ENCODE measurements around the gene IQGAP2.

The IQGAP2 gene

DNA sequence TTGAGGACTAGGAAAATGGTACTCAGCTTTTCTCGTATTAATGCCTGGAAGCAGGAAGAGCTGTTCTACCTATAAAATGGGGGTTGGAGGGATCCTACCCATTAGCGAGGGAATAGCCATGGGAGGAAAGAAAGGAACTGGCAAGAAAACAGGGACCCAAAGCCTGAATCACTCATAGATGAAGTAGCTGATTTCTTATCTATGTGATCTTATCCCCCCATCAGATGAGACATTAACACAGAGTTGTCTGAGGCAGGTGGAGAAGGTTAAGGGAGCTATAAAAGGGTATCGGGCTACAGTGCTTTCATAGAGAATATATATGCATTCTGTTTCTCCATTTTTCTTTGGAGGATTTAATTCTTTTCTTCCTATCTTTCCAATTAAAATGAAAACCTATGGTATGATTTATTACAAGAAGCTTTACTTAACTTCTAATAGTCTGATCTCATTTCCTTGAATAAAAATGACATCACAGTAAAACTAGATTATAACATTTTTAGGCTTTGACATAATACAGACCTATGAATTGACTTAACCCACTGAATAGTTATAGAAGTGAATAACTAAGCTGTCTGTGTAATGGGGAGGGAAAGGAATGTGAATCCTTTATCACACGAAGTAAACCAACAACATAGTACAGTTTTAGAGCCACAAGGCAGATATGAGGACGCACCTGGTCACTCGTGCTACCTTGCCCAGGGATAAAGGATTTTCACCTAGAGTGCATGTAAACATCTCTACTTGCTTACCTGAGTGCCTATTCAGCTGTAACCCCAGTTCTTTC is 39.0 kb downstream of the IQGAP2 start:
- Histone ChIP-seq H3K4me1 (ENCODE audit: insufficient read depth, low read length) (no peaks in the 10 kb centered on the region), H3K27me3 (ENCODE audit: insufficient read depth, low read length) (no peaks in the 10 kb centered on the region), H3K27ac (ENCODE audit: low read length) (no peak overlapping the region), H3K9ac (ENCODE audit: low read depth, low read length) (no peak overlapping the region), H3K9me3 (ENCODE audit: insufficient read depth, low read depth, low read length) (0 out of 2 replicates have a peak, but pooled peaks cover 3% of the 10 kb centered on the region), H3K36me3 (ENCODE audit: insufficient read depth, low read depth, low read length) (no peaks in the 10 kb centered on the region), H3K4me3 (ENCODE audit: low read length) (no peak overlapping the region)

DNA sequence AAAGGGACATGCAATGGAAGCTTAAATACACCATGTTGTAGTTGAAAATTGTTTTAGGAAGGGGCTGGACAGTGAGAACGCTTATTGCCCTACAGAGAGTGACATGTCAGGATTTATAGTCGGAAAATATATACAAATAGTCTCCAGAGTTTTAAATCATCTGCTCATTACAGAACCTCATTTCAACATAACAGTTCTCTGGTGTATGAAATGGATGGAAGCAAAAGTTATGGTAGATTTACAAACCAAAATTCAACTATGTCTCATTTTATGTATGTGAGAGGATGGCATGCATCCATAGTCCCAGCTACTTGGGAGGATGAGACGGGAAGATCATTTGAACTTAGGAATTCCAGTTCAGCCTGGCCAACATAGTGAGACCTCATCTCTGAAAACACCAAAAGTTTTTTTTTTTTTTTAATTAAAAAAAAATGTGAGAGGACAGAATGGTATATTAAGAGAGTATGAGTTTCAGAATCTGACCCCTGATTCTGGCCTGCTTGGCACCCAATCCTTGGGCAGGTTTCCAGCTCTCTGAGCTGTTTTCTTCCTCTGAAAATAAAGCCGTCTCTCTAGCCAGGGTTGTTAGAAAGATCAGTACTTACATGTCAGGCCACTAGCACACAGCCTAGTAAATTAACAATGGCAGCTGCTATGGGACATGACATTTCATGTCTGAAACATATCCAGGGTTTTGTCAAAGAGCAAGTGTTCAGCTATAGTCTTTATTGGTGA is 40.1 kb downstream of the IQGAP2 start:
- Histone ChIP-seq H3K27ac (ENCODE audit: low read length) (no peak overlapping the region), H3K9me3 (ENCODE audit: insufficient read depth, low read depth, low read length) (0 out of 2 replicates have a peak, but pooled peaks cover 3% of the 10 kb centered on the region)

DNA sequence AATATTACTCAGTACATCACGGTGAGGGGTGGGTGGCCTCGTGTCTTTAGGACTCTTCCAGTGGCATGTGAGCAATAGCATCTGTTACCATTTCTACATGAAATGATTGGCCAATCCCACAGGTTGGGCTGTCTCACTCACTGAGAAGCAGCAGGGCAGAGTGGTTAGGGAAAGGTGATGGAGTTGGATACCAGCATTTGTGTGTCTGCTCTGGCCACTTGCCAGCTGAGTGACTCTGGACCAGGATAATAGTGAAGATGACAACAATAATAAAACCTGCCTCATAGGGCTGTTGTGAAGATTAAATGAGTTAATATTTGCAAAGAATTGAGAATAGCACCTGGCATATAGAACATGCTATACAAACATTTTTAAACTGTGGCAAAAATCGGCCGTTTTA is 42.0 kb downstream of the IQGAP2 start:
- Histone ChIP-seq H3K27ac (ENCODE audit: low read length) (no peak overlapping the region), H3K27me3 (ENCODE audit: insufficient read depth, low read length) (no peaks in the 10 kb centered on the region), H3K4me1 (ENCODE audit: insufficient read depth, low read length) (no peaks in the 10 kb centered on the region), H3K9ac (ENCODE audit: low read depth, low read length) (no peak overlapping the region), H3K36me3 (ENCODE audit: insufficient read depth, low read depth, low read length) (no peaks in the 10 kb centered on the region), H3K4me3 (ENCODE audit: low read length) (no peak overlapping the region), H3K9me3 (ENCODE audit: insufficient read depth, low read depth, low read length) (no peaks in the 10 kb centered on the region)

More for the DNA sequence above, 40.1 kb downstream of the IQGAP2 start:
- Histone ChIP-seq H3K27me3 (ENCODE audit: insufficient read depth, low read length) (no peaks in the 10 kb centered on the region), H3K9ac (ENCODE audit: low read depth, low read length) (no peak overlapping the region), H3K36me3 (ENCODE audit: insufficient read depth, low read depth, low read length) (no peaks in the 10 kb centered on the region), H3K4me1 (ENCODE audit: insufficient read depth, low read length) (no peaks in the 10 kb centered on the region), H3K4me3 (ENCODE audit: low read length) (no peak overlapping the region)

DNA sequence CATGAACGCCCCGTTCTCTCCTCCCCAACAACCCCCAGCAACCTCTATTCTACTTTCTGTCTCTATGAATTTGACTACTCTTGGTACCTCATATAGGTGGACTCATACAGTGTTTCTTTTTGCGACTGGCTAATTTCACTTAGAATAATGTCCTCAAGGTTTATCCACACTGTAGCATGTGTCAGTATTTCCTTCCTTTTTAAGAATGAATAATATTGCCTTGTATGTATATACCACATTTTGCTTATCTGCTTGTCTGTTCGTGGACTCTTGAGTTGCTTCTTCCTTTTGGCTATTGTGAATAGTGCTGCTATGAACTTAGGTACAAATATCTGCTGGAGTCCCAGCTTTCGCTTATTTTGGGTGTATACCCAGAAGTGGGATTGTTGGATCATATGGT is 42.7 kb downstream of the IQGAP2 start:
- Histone ChIP-seq H3K27ac (ENCODE audit: low read length) (no peak overlapping the region), H3K4me3 (ENCODE audit: low read length) (no peak overlapping the region), H3K9ac (ENCODE audit: low read depth, low read length) (no peak overlapping the region), H3K9me3 (ENCODE audit: insufficient read depth, low read depth, low read length) (no peaks in the 10 kb centered on the region), H3K4me1 (ENCODE audit: insufficient read depth, low read length) (no peaks in the 10 kb centered on the region), H3K27me3 (ENCODE audit: insufficient read depth, low read length) (no peaks in the 10 kb centered on the region), H3K36me3 (ENCODE audit: insufficient read depth, low read depth, low read length) (no peaks in the 10 kb centered on the region)

- no peaks in the 10 kb centered on the region for H3K27me3 ChIP-seq (ENCODE audit: insufficient read depth, low read length)
- no peak overlapping the region for H3K27ac ChIP-seq (ENCODE audit: low read length)
- H3K9me3 ChIP-seq (ENCODE audit: insufficient read depth, low read depth, low read length), result no peaks in the 10 kb centered on the region
- no peaks in the 10 kb centered on the region for H3K36me3 ChIP-seq (ENCODE audit: insufficient read depth, low read depth, low read length)
- no peak overlapping the region for H3K9ac ChIP-seq (ENCODE audit: low read depth, low read length)
- H3K4me1 ChIP-seq (ENCODE audit: insufficient read depth, low read length), result no peaks in the 10 kb centered on the region
- H3K4me3 ChIP-seq (ENCODE audit: low read length), result no peak overlapping the region
Measured at GRCh38 chr5:76446776-76447175, 43.7 kb downstream of the IQGAP2 start.

DNA sequence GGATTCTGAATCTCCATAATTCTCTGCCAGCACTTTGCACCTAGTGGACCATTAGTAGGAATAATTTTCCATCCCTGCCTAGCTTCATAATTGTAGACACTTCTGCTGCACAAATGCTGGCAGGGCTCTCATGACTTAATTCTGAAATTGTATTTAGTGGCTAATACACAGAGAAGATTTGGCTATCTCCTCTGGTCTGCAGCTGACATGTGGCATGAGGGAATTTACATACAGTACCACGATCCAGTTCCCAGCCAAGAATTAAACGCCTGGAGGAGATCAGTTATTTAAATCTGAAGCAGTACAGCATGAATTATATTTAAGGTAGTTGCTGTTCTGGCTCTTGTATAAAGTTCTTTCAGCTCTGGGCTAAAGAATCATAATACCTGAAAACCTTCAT is 46.5 kb downstream of the IQGAP2 start:
- H3K9me3 ChIP-seq (ENCODE audit: insufficient read depth, low read depth, low read length), result no peaks in the 10 kb centered on the region
- H3K36me3 ChIP-seq (ENCODE audit: insufficient read depth, low read depth, low read length), result no peaks in the 10 kb centered on the region
- peaks cover 3% of the 10 kb centered on the region; the same call in 1 of the 2 replicates for H3K4me1 ChIP-seq (ENCODE audit: insufficient read depth, low read length)
- H3K27me3 ChIP-seq (ENCODE audit: insufficient read depth, low read length), result no peaks in the 10 kb centered on the region
- H3K27ac ChIP-seq (ENCODE audit: low read length), result no peak overlapping the region
- no peak overlapping the region for H3K4me3 ChIP-seq (ENCODE audit: low read length)
- no peak overlapping the region for H3K9ac ChIP-seq (ENCODE audit: low read depth, low read length)

DNA sequence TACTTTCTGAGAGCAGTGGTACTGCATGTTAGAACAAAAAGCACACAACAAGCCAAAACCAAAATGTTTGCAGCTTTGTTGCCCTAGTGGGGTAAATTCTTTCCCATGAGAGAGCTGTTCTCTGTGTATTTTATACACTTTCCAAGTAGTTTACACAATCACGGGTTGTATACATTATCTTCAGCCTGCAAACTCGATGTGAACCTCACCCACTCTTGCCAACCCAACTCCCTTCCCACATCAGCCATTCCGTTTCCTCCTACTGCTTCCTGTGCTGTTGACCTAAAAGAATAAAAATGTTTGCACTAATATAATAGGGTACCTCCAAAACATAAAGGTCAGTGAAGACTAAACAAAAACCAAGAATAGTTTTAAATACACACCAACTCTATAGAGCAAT is 47.0 kb downstream of the IQGAP2 start:
- Histone ChIP-seq H3K4me1 (ENCODE audit: insufficient read depth, low read length) (peaks cover 3% of the 10 kb centered on the region; the same call in 1 of the 2 replicates), H3K36me3 (ENCODE audit: insufficient read depth, low read depth, low read length) (no peaks in the 10 kb centered on the region), H3K27me3 (ENCODE audit: insufficient read depth, low read length) (no peaks in the 10 kb centered on the region), H3K4me3 (ENCODE audit: low read length) (no peak overlapping the region), H3K9me3 (ENCODE audit: insufficient read depth, low read depth, low read length) (no peaks in the 10 kb centered on the region), H3K9ac (ENCODE audit: low read depth, low read length) (no peak overlapping the region), H3K27ac (ENCODE audit: low read length) (no peak overlapping the region)

- H3K4me1 ChIP-seq (ENCODE audit: insufficient read depth, low read length), result peaks cover 3% of the 10 kb centered on the region; the same call in 1 of the 2 replicates
- no peaks in the 10 kb centered on the region for H3K36me3 ChIP-seq (ENCODE audit: insufficient read depth, low read depth, low read length)
- no peaks in the 10 kb centered on the region for H3K9me3 ChIP-seq (ENCODE audit: insufficient read depth, low read depth, low read length)
- no peak overlapping the region for H3K27ac ChIP-seq (ENCODE audit: low read length)
- H3K4me3 ChIP-seq (ENCODE audit: low read length), result no peak overlapping the region
- no peak overlapping the region for H3K9ac ChIP-seq (ENCODE audit: low read depth, low read length)
- no peaks in the 10 kb centered on the region for H3K27me3 ChIP-seq (ENCODE audit: insufficient read depth, low read length)
Measured at GRCh38 chr5:76451031-76451701, 48.1 kb downstream of the IQGAP2 start.

DNA sequence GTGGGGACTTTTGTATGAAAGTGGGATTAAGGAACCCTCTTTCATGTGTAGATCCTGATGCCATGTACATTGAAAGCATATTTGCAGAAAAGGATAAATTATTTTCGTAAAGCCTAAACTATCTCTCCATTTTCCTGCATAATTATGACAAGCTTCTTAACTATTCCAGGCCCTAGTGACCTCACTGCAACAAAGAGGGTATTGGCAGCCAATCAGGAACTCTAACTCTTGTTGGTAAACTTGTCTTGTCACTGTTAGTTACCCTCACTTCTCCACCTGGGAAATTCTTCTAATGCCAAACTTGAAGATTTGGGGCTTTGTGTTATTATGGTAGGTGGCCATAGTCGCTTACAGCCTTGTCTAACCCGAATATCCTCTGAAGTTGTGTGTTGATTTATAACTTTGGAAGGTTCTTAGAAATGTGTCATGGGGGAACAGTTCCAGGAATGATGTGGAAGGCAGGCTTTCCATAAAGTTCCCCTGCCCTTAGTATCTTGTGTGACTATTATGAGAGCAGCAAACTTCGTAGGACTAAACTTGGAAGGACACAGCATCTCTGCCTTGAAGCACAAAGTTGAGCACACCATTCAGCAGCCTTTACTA is 52.5 kb downstream of the IQGAP2 start:
- Histone ChIP-seq H3K36me3 (ENCODE audit: insufficient read depth, low read depth, low read length) (no peaks in the 10 kb centered on the region), H3K27ac (ENCODE audit: low read length) (no peak overlapping the region)

GRCh38 chr5:76456258-76456657 is 53.2 kb downstream of the IQGAP2 start:
- no peak overlapping the region for H3K9ac ChIP-seq (ENCODE audit: low read depth, low read length)
- no peak overlapping the region for H3K4me3 ChIP-seq (ENCODE audit: low read length)
- H3K27ac ChIP-seq (ENCODE audit: low read length), result no peak overlapping the region
- H3K4me1 ChIP-seq (ENCODE audit: insufficient read depth, low read length), result peaks cover 7% of the 10 kb centered on the region; the same call in 1 of the 2 replicates
- no peaks in the 10 kb centered on the region for H3K9me3 ChIP-seq (ENCODE audit: insufficient read depth, low read depth, low read length)
- H3K36me3 ChIP-seq (ENCODE audit: insufficient read depth, low read depth, low read length), result no peaks in the 10 kb centered on the region
- H3K27me3 ChIP-seq (ENCODE audit: insufficient read depth, low read length), result no peaks in the 10 kb centered on the region

More for the DNA sequence above, 52.5 kb downstream of the IQGAP2 start:
- H3K4me1 ChIP-seq (ENCODE audit: insufficient read depth, low read length), result peaks cover 7% of the 10 kb centered on the region; the same call in 1 of the 2 replicates
- no peak overlapping the region for H3K9ac ChIP-seq (ENCODE audit: low read depth, low read length)
- H3K27me3 ChIP-seq (ENCODE audit: insufficient read depth, low read length), result no peaks in the 10 kb centered on the region
- H3K4me3 ChIP-seq (ENCODE audit: low read length), result no peak overlapping the region
- no peaks in the 10 kb centered on the region for H3K9me3 ChIP-seq (ENCODE audit: insufficient read depth, low read depth, low read length)

- Histone ChIP-seq H3K27me3 (ENCODE audit: insufficient read depth, low read length) (no peaks in the 10 kb centered on the region), H3K4me1 (ENCODE audit: insufficient read depth, low read length) (peaks cover 7% of the 10 kb centered on the region; the same call in 1 of the 2 replicates), H3K9me3 (ENCODE audit: insufficient read depth, low read depth, low read length) (no peaks in the 10 kb centered on the region), H3K4me3 (ENCODE audit: low read length) (no peak overlapping the region), H3K36me3 (ENCODE audit: insufficient read depth, low read depth, low read length) (no peaks in the 10 kb centered on the region), H3K27ac (ENCODE audit: low read length) (no peak overlapping the region), H3K9ac (ENCODE audit: low read depth, low read length) (no peak overlapping the region)
Measured at GRCh38 chr5:76457674-76458485, 54.8 kb downstream of the IQGAP2 start.

Data from iPS-20b (cell line).